HG02938 (cell line): Measurements from ENCODE around the gene PIMREG.

ENCODE experiments used
- ATAC-seq: cut with Tn5 transposase; IDR thresholded peaks from one replicate; pipeline ENCODE4 v1.9.1; 2021; ENCODE audit warnings: mild to moderate bottlenecking, moderate library complexity; ENCODE audit not compliant: unreplicated experiment

Gene PIMREG

GRCh38 chr17:6460531-6461161, 16.4 kb downstream of the PIMREG start:
- no peak for ATAC-seq

- no peak for ATAC-seq
Measured at GRCh38 chr17:6461246-6461645, 17.0 kb downstream of the PIMREG start.

- no peak for ATAC-seq
Measured at GRCh38 chr17:6461792-6462524, 17.7 kb downstream of the PIMREG start.

GRCh38 chr17:6462692-6463091, 18.4 kb downstream of the PIMREG start:
- ATAC-seq, result no peak

GRCh38 chr17:6463616-6464445, 19.6 kb downstream of the PIMREG start:
- no peak for ATAC-seq

- ATAC-seq, result no peak
Measured at GRCh38 chr17:6464446-6465041, 20.3 kb downstream of the PIMREG start.

GRCh38 chr17:6465206-6466003, 21.1 kb downstream of the PIMREG start:
- no peak for ATAC-seq

- ATAC-seq, result no peak
Measured at GRCh38 chr17:6467567-6467966, 23.3 kb downstream of the PIMREG start.

GRCh38 chr17:6468051-6468790, 24.0 kb downstream of the PIMREG start:
- no peak for ATAC-seq

- ATAC-seq, result no peak
Measured at GRCh38 chr17:6470146-6470718, 26.0 kb downstream of the PIMREG start.

GRCh38 chr17:6470751-6471521, 26.7 kb downstream of the PIMREG start:
- ATAC-seq, result no peak

GRCh38 chr17:6471531-6472465, 27.5 kb downstream of the PIMREG start:
- ATAC-seq, result no peak

GRCh38 chr17:6472517-6472916, 28.3 kb downstream of the PIMREG start:
- ATAC-seq, result no peak

- no peak for ATAC-seq
Measured at GRCh38 chr17:6473128-6473767, 29.0 kb downstream of the PIMREG start.

GRCh38 chr17:6474376-6474775, 30.1 kb downstream of the PIMREG start:
- ATAC-seq, result no peak

GRCh38 chr17:6474906-6475305, 30.7 kb downstream of the PIMREG start:
- no peak for ATAC-seq

- no peak for ATAC-seq
Measured at GRCh38 chr17:6475411-6475810, 31.2 kb downstream of the PIMREG start.
